ENCODE measurements around the gene SIGLEC6.

- TF ChIP-seq CTCF (IDR thresholded peaks at IDR 0.05), result no peak
- TF ChIP-seq ZFX (IDR thresholded peaks at IDR 0.05; ENCODE audit: borderline replicate concordance), result no peak
Measured at GRCh38 chr19:51548891-51549305, 17.4 kb upstream of the SIGLEC6 start.
